Measurements from ENCODE around the gene RPS2.
"Not testable (repeated sequence)": the region's sequence is repeated elsewhere in the genome, so short reads cannot be mapped to it uniquely, and the experiment has no call there.

RPS2 gene
- total RNA-seq = 734 to 1,825 (median 1,134) reads per million in 9 experiments

- Mint-ChIP-seq H3K4me1 (ENCODE audit: low read depth in 2 of 2) (peaks cover 43 to 53% of the 10 kb centered on the region in 2 donors), H3K27ac (peak within 1 kb of the TSS; percentile 98 to 99), H3K27me3 (no peaks in the 10 kb centered on the region), H3K9me3 (no peaks in the 10 kb centered on the region), H3K4me3 (peak within 1 kb of the TSS; percentile 92 to 95), H3K36me3 (ENCODE audit: insufficient read depth) (peaks cover 64% of the 10 kb centered on the region)
- peak; percentile 94 to 97 (median 94) for DNase-seq
- ATAC-seq (replicated peaks) = peak; percentile 90
Observed at GRCh38 chr16:1964506-1965395, at the start of gene RPS2. RPS2 (minus strand) TSS chr16:1964826; CDS start chr16:1964625, 201 bp downstream.

GRCh38 chr16:2013527-2013926 is 48.9 kb upstream of the RPS2 start:
- Mint-ChIP-seq H3K27ac (no peak overlapping the region), H3K4me3 (no peak overlapping the region), H3K4me1 (ENCODE audit: low read depth in 2 of 2) (peaks cover 9% of the 10 kb centered on the region in 2 donors), H3K9me3 (no peaks in the 10 kb centered on the region), H3K36me3 (ENCODE audit: insufficient read depth) (peaks cover 5% of the 10 kb centered on the region), H3K27me3 (peaks cover 0 to 10% of the 10 kb centered on the region in 2 donors)
- ATAC-seq (replicated peaks) = no peak
- no peak for DNase-seq

GRCh38 chr16:2011726-2012125 is 47.1 kb upstream of the RPS2 start:
- H3K27ac Mint-ChIP-seq; H3K4me3 Mint-ChIP-seq; H3K9me3 Mint-ChIP-seq; DNase-seq; H3K27me3 Mint-ChIP-seq; ATAC-seq (replicated peaks): not testable (repeated sequence)
- peaks cover 12% of the 10 kb centered on the region for H3K36me3 Mint-ChIP-seq (ENCODE audit: insufficient read depth)
- H3K4me1 Mint-ChIP-seq (ENCODE audit: low read depth in 2 of 2) = peaks cover 24 to 25% of the 10 kb centered on the region in 2 donors

GRCh38 chr16:2009791-2010510 is 45.3 kb upstream of the RPS2 start, which contains the start of gene ZNF598:
ZNF598 (minus strand) TSS chr16:2009821.
- H3K27ac Mint-ChIP-seq = peak within 1 kb of the TSS; percentile 90 to 94
- peaks cover 7% of the 10 kb centered on the region for H3K36me3 Mint-ChIP-seq (ENCODE audit: insufficient read depth)
- ATAC-seq (replicated peaks) (peak; percentile 94), DNase-seq (peak; percentile 70 to 77 (median 76))
- H3K4me3 Mint-ChIP-seq = peak within 1 kb of the TSS; percentile 84 to 85
- H3K4me1 Mint-ChIP-seq (ENCODE audit: low read depth in 2 of 2) = peaks cover 37 to 38% of the 10 kb centered on the region in 2 donors
- H3K9me3 Mint-ChIP-seq = no peaks in the 10 kb centered on the region
- no peaks in the 10 kb centered on the region for H3K27me3 Mint-ChIP-seq

- ATAC-seq (replicated peaks) = peak; percentile 49
- H3K4me1 Mint-ChIP-seq (ENCODE audit: low read depth in 2 of 2) = peaks cover 41 to 42% of the 10 kb centered on the region in 2 donors
- H3K27me3 Mint-ChIP-seq = no peaks in the 10 kb centered on the region
Observed at GRCh38 chr16:2009164-2009711, 44.6 kb upstream of the RPS2 start.

GRCh38 chr16:2008631-2009163 is 44.1 kb upstream of the RPS2 start:
- Mint-ChIP-seq H3K36me3 (ENCODE audit: insufficient read depth) (peaks cover 7% of the 10 kb centered on the region), H3K27ac (peak overlapping the region; percentile 71 to 90), H3K4me1 (ENCODE audit: low read depth in 2 of 2) (peaks cover 45 to 46% of the 10 kb centered on the region in 2 donors), H3K9me3 (no peaks in the 10 kb centered on the region), H3K4me3 (peak overlapping the region; percentile 80 to 85), H3K27me3 (no peaks in the 10 kb centered on the region)
- DNase-seq = no peak
- no peak for ATAC-seq (replicated peaks)

More at GRCh38 chr16:2009164-2009711, 44.6 kb upstream of the RPS2 start:
- Mint-ChIP-seq H3K27ac (peak overlapping the region; percentile 71 to 90), H3K9me3 (no peaks in the 10 kb centered on the region), H3K4me3 (peak overlapping the region; percentile 80 to 85), H3K36me3 (ENCODE audit: insufficient read depth) (peaks cover 7% of the 10 kb centered on the region)
- no peak for DNase-seq

GRCh38 chr16:2008009-2008526 is 43.4 kb upstream of the RPS2 start:
- Mint-ChIP-seq H3K4me1 (ENCODE audit: low read depth in 2 of 2) (peaks cover 45 to 46% of the 10 kb centered on the region in 2 donors), H3K27me3 (no peaks in the 10 kb centered on the region), H3K27ac (peak overlapping the region; percentile 71 to 90), H3K9me3 (no peaks in the 10 kb centered on the region), H3K36me3 (ENCODE audit: insufficient read depth) (peaks cover 7% of the 10 kb centered on the region), H3K4me3 (peak overlapping the region; percentile 80 to 85)
- no peak for DNase-seq
- peak; percentile 11 for ATAC-seq (replicated peaks)

GRCh38 chr16:2007081-2007836 is 42.6 kb upstream of the RPS2 start:
- Mint-ChIP-seq H3K4me1 (ENCODE audit: low read depth in 2 of 2) (peaks cover 46 to 48% of the 10 kb centered on the region in 2 donors), H3K27ac (peak overlapping the region; percentile 81 to 90), H3K36me3 (ENCODE audit: insufficient read depth) (peaks cover 10% of the 10 kb centered on the region)

GRCh38 chr16:2006317-2006716 is 41.7 kb upstream of the RPS2 start:
- no peak for ATAC-seq (replicated peaks)
- H3K9me3 Mint-ChIP-seq = no peaks in the 10 kb centered on the region
- peaks cover 13% of the 10 kb centered on the region for H3K36me3 Mint-ChIP-seq (ENCODE audit: insufficient read depth)
- H3K27me3 Mint-ChIP-seq = no peaks in the 10 kb centered on the region
- DNase-seq = no peak
- H3K27ac Mint-ChIP-seq = peak overlapping the region in 1 of 2 donors; percentile 81
- H3K4me3 Mint-ChIP-seq = peak overlapping the region in 1 of 2 donors; percentile 60
- H3K4me1 Mint-ChIP-seq (ENCODE audit: low read depth in 2 of 2) = peaks cover 46 to 48% of the 10 kb centered on the region in 2 donors

More at GRCh38 chr16:2007081-2007836, 42.6 kb upstream of the RPS2 start:
- DNase-seq = no peak
- Mint-ChIP-seq H3K9me3 (no peaks in the 10 kb centered on the region), H3K4me3 (peak overlapping the region; percentile 80 to 85), H3K27me3 (no peaks in the 10 kb centered on the region)
- no peak for ATAC-seq (replicated peaks)

- Mint-ChIP-seq H3K9me3 (no peaks in the 10 kb centered on the region), H3K36me3 (ENCODE audit: insufficient read depth) (peaks cover 18% of the 10 kb centered on the region), H3K4me1 (ENCODE audit: low read depth in 2 of 2) (peaks cover 46 to 48% of the 10 kb centered on the region in 2 donors), H3K27me3 (no peaks in the 10 kb centered on the region), H3K27ac (peak overlapping the region; percentile 35 to 81), H3K4me3 (peak overlapping the region in 1 of 2 donors; percentile 48)
- ATAC-seq (replicated peaks) = no peak
- no peak for DNase-seq
Observed at GRCh38 chr16:2005646-2006045, 41.0 kb upstream of the RPS2 start.

- Mint-ChIP-seq H3K36me3 (ENCODE audit: insufficient read depth) (peaks cover 22% of the 10 kb centered on the region), H3K4me3 (peak overlapping the region in 1 of 2 donors; percentile 70), H3K27me3 (no peaks in the 10 kb centered on the region), H3K27ac (peak overlapping the region in 1 of 2 donors; percentile 81), H3K9me3 (no peaks in the 10 kb centered on the region), H3K4me1 (ENCODE audit: low read depth in 2 of 2) (peaks cover 41 to 44% of the 10 kb centered on the region in 2 donors)
- DNase-seq = no peak
- ATAC-seq (replicated peaks) = no peak
Observed at GRCh38 chr16:2004795-2005517, 40.3 kb upstream of the RPS2 start.

Measured in effector memory CD8-positive, alpha-beta T cell (primary cell).